Parathyroid adenoma (tissue), 2 donors: ENCODE results near the gene TRPC1.

ENCODE experiments used
- H2AFZ ChIP-seq: fragments of 300-600 bp; sonication (generic); one replicate; pipeline ENCODE4 v1.7.0; 2017; ENCODE audit warnings: antibody characterized with exemption, mild to moderate bottlenecking
- H3K27ac ChIP-seq: fragments of 300-600 bp; sonication (generic); one replicate; pipeline ENCODE4 v1.7.0; 2017
- H3K27me3 ChIP-seq: fragments of 300-600 bp; sonication (generic); one replicate; pipeline ENCODE4 v1.7.0; 2017; ENCODE audit warnings: low read length; ENCODE audit not compliant: control insufficient read depth, insufficient read depth
- H3K36me3 ChIP-seq: fragments of 300-600 bp; sonication (generic); one replicate; pipeline ENCODE4 v1.7.0; 2017; ENCODE audit warnings: low read length; ENCODE audit not compliant: control insufficient read depth, insufficient read depth
- H3K4me1 ChIP-seq: fragments of 300-600 bp; sonication (generic); one replicate; pipeline ENCODE4 v1.7.0; 2017; ENCODE audit warnings: control low read depth
- H3K4me2 ChIP-seq: fragments of 300-600 bp; sonication (generic); one replicate; pipeline ENCODE4 v1.7.0; 2017; ENCODE audit warnings: low read length
- H3K4me3 ChIP-seq: fragments of 300-600 bp; sonication (generic); one replicate; pipeline ENCODE4 v1.7.0; 2017; ENCODE audit warnings: low read depth, low read length
- H3K79me2 ChIP-seq: fragments of 300-600 bp; sonication (generic); one replicate; pipeline ENCODE4 v1.7.0; 2017; ENCODE audit warnings: control low read depth
- H3K9ac ChIP-seq: fragments of 300-600 bp; sonication (generic); one replicate; pipeline ENCODE4 v1.7.0; 2017; ENCODE audit warnings: mild to moderate bottlenecking
- H3K9me3 ChIP-seq: fragments of 300-600 bp; sonication (generic); one replicate; pipeline ENCODE4 v1.7.0; 2017; ENCODE audit warnings: low read length; ENCODE audit not compliant: control insufficient read depth
- TF ChIP-seq, protein P1 (sequence below): fragments of 300-600 bp; sonication (generic); IDR thresholded peaks from one replicate; pipeline ENCODE4 v1.7.0; 2017; ENCODE audit warnings: antibody characterized with exemption, mild to moderate bottlenecking
- donor health status: primary hyperparathyroidism.

The TRPC1 gene

GRCh38 chr3:142817356-142817755 is 93.5 kb downstream of the TRPC1 start:
- H3K4me1 ChIP-seq, result peaks cover 20% of the 10 kb centered on the region
- no peaks in the 10 kb centered on the region for H3K27me3 ChIP-seq
- H3K27ac ChIP-seq, result no peak overlapping the region
- H3K79me2 ChIP-seq, result no peaks in the 10 kb centered on the region
- H3K9me3 ChIP-seq, result no peaks in the 10 kb centered on the region
- TF ChIP-seq, protein P1, sequence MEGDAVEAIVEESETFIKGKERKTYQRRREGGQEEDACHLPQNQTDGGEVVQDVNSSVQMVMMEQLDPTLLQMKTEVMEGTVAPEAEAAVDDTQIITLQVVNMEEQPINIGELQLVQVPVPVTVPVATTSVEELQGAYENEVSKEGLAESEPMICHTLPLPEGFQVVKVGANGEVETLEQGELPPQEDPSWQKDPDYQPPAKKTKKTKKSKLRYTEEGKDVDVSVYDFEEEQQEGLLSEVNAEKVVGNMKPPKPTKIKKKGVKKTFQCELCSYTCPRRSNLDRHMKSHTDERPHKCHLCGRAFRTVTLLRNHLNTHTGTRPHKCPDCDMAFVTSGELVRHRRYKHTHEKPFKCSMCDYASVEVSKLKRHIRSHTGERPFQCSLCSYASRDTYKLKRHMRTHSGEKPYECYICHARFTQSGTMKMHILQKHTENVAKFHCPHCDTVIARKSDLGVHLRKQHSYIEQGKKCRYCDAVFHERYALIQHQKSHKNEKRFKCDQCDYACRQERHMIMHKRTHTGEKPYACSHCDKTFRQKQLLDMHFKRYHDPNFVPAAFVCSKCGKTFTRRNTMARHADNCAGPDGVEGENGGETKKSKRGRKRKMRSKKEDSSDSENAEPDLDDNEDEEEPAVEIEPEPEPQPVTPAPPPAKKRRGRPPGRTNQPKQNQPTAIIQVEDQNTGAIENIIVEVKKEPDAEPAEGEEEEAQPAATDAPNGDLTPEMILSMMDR, result no peak
- no peak overlapping the region for H2AFZ ChIP-seq
- no peak overlapping the region for H3K9ac ChIP-seq
- no peaks in the 10 kb centered on the region for H3K36me3 ChIP-seq
- no peak overlapping the region for H3K4me3 ChIP-seq
- peak overlapping the region; percentile 23 for H3K4me2 ChIP-seq

DNA sequence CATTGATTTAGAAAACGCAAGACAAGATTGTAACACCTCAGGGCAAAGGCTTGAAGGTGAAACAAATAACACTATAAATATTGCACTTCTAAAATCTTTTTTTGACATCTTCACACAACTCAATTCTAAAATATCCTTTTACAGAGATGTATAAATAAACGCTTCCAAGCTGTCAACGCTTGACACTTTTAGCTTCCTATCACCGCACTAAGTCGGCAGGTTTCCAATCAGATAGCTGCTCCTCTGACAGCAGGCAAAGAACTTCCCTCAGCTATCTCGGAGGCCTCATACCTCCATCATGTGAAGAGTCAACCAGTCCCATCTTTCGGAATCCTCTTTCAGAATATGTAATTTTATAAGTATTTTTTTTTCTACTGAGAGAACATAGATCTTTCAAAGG is 94.1 kb downstream of the TRPC1 start:
- no peaks in the 10 kb centered on the region for H3K36me3 ChIP-seq
- peaks cover 20% of the 10 kb centered on the region for H3K4me1 ChIP-seq
- peak overlapping the region; percentile 31 for H2AFZ ChIP-seq
- no peak overlapping the region for H3K9ac ChIP-seq
- peak overlapping the region; percentile 23 for H3K4me2 ChIP-seq
- H3K27me3 ChIP-seq, result no peaks in the 10 kb centered on the region
- no peak overlapping the region for H3K27ac ChIP-seq
- no peaks in the 10 kb centered on the region for H3K79me2 ChIP-seq
- TF ChIP-seq, protein P1, result no peak
- no peak overlapping the region for H3K4me3 ChIP-seq
- no peaks in the 10 kb centered on the region for H3K9me3 ChIP-seq

- H2AFZ ChIP-seq, result peak overlapping the region; percentile 53
- no peaks in the 10 kb centered on the region for H3K36me3 ChIP-seq
- H3K4me1 ChIP-seq, result peaks cover 20% of the 10 kb centered on the region
- TF ChIP-seq, protein P1, result no peak
- H3K27ac ChIP-seq, result no peak overlapping the region
- H3K4me3 ChIP-seq, result no peak overlapping the region
- no peak overlapping the region for H3K4me2 ChIP-seq
- H3K79me2 ChIP-seq, result no peaks in the 10 kb centered on the region
- no peaks in the 10 kb centered on the region for H3K9me3 ChIP-seq
- H3K9ac ChIP-seq, result no peak overlapping the region
- H3K27me3 ChIP-seq, result no peaks in the 10 kb centered on the region
Measured at GRCh38 chr3:142818651-142819050, 94.8 kb downstream of the TRPC1 start.

GRCh38 chr3:142819179-142819578 is 95.3 kb downstream of the TRPC1 start:
- Histone ChIP-seq H3K79me2 (no peaks in the 10 kb centered on the region), H3K9me3 (no peaks in the 10 kb centered on the region), H3K4me1 (peaks cover 20% of the 10 kb centered on the region), H3K36me3 (no peaks in the 10 kb centered on the region), H3K4me3 (no peak overlapping the region), H3K27ac (no peak overlapping the region), H2AFZ (no peak overlapping the region), H3K9ac (no peak overlapping the region), H3K27me3 (no peaks in the 10 kb centered on the region), H3K4me2 (no peak overlapping the region)
- TF ChIP-seq, protein P1, result no peak

GRCh38 chr3:142828703-142829305 is 105.0 kb downstream of the TRPC1 start:
- no peaks in the 10 kb centered on the region for H3K36me3 ChIP-seq

More at GRCh38 chr3:142828703-142829305, 105.0 kb downstream of the TRPC1 start:
- H3K4me1 ChIP-seq, result no peaks in the 10 kb centered on the region
- no peak overlapping the region for H3K4me2 ChIP-seq
- TF ChIP-seq, protein P1, result peak; percentile 80
- H2AFZ ChIP-seq, result no peak overlapping the region
- no peak overlapping the region for H3K9ac ChIP-seq
- H3K27ac ChIP-seq, result no peak overlapping the region
- no peak overlapping the region for H3K4me3 ChIP-seq
- H3K9me3 ChIP-seq, result no peaks in the 10 kb centered on the region
- no peaks in the 10 kb centered on the region for H3K27me3 ChIP-seq
- no peaks in the 10 kb centered on the region for H3K79me2 ChIP-seq
